ENCODE results near the gene CELSR3.

- TF ChIP-seq POLR2A (IDR thresholded peaks at IDR 0.05; ENCODE audit: low read depth) (no peak), POLR2AphosphoS5 (IDR thresholded peaks at IDR 0.05) (no peak)
- TF ChIP-seq, protein P1, sequence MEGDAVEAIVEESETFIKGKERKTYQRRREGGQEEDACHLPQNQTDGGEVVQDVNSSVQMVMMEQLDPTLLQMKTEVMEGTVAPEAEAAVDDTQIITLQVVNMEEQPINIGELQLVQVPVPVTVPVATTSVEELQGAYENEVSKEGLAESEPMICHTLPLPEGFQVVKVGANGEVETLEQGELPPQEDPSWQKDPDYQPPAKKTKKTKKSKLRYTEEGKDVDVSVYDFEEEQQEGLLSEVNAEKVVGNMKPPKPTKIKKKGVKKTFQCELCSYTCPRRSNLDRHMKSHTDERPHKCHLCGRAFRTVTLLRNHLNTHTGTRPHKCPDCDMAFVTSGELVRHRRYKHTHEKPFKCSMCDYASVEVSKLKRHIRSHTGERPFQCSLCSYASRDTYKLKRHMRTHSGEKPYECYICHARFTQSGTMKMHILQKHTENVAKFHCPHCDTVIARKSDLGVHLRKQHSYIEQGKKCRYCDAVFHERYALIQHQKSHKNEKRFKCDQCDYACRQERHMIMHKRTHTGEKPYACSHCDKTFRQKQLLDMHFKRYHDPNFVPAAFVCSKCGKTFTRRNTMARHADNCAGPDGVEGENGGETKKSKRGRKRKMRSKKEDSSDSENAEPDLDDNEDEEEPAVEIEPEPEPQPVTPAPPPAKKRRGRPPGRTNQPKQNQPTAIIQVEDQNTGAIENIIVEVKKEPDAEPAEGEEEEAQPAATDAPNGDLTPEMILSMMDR (IDR thresholded peaks at IDR 0.05), result no peak
Observed at GRCh38 chr3:48651771-48652170, 10.9 kb downstream of the CELSR3 start.
